Sigmoid colon (tissue), 7 donors: ENCODE measurements around the gene MRPL2. TPM values are rescaled to one million over a fixed set of nuclear protein-coding genes. Genes with fewer than 3 reads are reported as not detected.
A peak's percentile ranks its signal among the peaks of the same experiment; 100 is the strongest.

Experiments
- DNase-seq: peaks from one replicate; pipeline ENCODE4 v3.0.0-alpha.2; 2019
- H3K27ac ChIP-seq, 4 donors: fragments of 200-600 bp; sonication (generic); one replicate each; pipeline ENCODE4 v1.5.1; 2016 to 2019; ENCODE audit warnings: mild to moderate bottlenecking in 1 of 4
- H3K27me3 ChIP-seq, 3 donors: fragments of 200-600 bp; sonication (generic); one replicate each; pipeline ENCODE4 v1.5.1; 2019; ENCODE audit warnings: mild to moderate bottlenecking in 1 of 3
- H3K36me3 ChIP-seq, 4 donors: fragments of 200-600 bp; sonication (generic); one replicate each; pipeline ENCODE4 v1.5.1; 2016 to 2019
- H3K4me1 ChIP-seq, 4 donors: fragments of 200-600 bp; sonication (generic); one replicate each; pipeline ENCODE4 v1.5.1; 2017 to 2019
- H3K4me3 ChIP-seq, 4 donors: fragments of 200-600 bp; sonication (generic); one replicate each; pipeline ENCODE4 v1.5.1; 2017 to 2019; ENCODE audit warnings: mild to moderate bottlenecking in 2 of 4, moderate library complexity in 1 of 4
- H3K9me3 ChIP-seq, 4 donors: fragments of 200-600 bp in 3 of 4; sonication (generic) in 3 of 4; one replicate each; pipeline versions ENCODE4 v1.5.1 to v1.6.1; 2013 to 2019
- EP300 ChIP-seq, 4 donors: sonication (generic); formaldehyde crosslinking; IDR thresholded peaks; one replicate each; pipeline ENCODE4 v1.6.1; 2017; ENCODE audit warnings: antibody characterized with exemption in 4 of 4
- POLR2A ChIP-seq, 2 donors: fragments of 450-650 bp; IDR thresholded peaks; one replicate each; pipeline ENCODE4 v1.6.1; 2016; ENCODE audit warnings: antibody characterized with exemption in 2 of 2, mild to moderate bottlenecking in 2 of 2, moderate library complexity in 2 of 2
- POLR2AphosphoS5 ChIP-seq, 4 donors: sonication (generic); formaldehyde crosslinking; IDR thresholded peaks; one replicate each; pipeline ENCODE4 v1.6.1; 2017; ENCODE audit warnings: antibody characterized with exemption in 4 of 4
- WGBS, 2 donors: extraction: QIAGEN DNeasy Blood & Tissue Kit; methylation state at CpG; one replicate each; pipeline ENCODE4 v1.1.7; 2013; 5-methylcytosine and 5-hydroxymethylcytosine counted together
- intact Hi-C: fragments of 100-400 bp; cut with DNase I; formaldehyde crosslinking; loops from one replicate; pipeline ENCODE4 v1.15.1; 2023
- polyA plus RNA-seq, 3 donors: library from polyadenylated mRNA; stranded (reverse); fragments of 200-250 nt; gene quantifications; one replicate each; pipeline ENCODE4 v1.2.3, GENCODE V29; 2013
- total RNA-seq, 4 donors: library from RNA; depleted of rRNA; stranded (reverse); fragments of >200 nt; gene quantifications; one replicate each; pipeline ENCODE4 v1.1.0, GENCODE V29; 2016
- TF ChIP-seq, protein P1 (sequence below), 4 experiments: fragments of 450-650 bp in 3 of 4; fragments of 200-600 bp in 1 of 4; IDR thresholded peaks; one replicate each; pipeline ENCODE4 v1.5.1; 2016 to 2019; ENCODE audit warnings: antibody characterized with exemption in 4 of 4, mild to moderate bottlenecking in 3 of 4, moderate library complexity in 2 of 4
- donor health status: healthy with polysubstance abuse.
- donor health status: Bipolar disorder and iron deficiency.
- donor health status: healthy.

MRPL2 gene
- total and polyA plus RNA-seq, 7 donors, result 14.1 to 70.2 (median 25.7) TPM

DNA sequence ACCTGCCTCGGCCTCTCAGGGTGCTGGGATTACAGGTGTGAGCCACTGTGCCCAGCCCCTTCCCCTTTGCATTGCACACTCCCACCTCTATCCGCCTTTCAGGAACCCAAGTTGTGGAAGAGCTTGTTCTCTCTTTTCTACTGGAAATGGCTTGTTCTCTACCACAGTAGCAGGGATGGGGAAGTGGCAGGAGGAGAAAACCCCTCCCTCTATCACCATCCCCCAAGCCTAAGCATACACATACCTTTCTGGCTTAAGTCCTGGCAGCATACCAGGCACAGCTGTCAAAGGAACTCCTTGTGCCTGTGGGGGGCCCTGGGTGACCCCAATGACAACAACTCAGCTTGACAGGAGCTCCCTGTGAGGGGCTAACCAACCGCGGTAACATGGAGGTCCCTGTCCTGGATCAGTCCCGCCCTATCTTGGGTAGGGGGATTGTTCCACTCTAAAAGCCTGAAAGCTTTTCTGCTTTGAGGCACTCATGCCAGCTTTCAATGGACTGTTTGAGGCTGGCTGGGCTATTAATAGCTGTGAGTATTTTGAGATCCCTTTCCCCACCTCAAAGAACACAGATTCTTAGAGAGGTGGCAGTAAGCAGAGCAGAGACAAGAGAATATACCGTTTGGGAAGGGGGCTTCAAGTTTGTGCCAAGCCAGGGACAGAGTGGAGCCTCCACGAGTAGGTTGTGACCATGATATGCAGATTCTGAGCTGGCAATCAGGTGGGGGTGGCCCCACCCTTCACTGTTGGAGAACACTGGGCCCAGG, 42.9 kb downstream of the MRPL2 start:
- intact Hi-C loops, result no loop called here
- Histone ChIP-seq H3K36me3 (peaks cover 20 to 50% (median 32%) of the 10 kb centered on the region in 4 donors), H3K4me1 (peaks cover 0 to 61% (median 51%) of the 10 kb centered on the region in 4 donors), H3K4me3 (peak overlapping the region in 1 of 4 donors; percentile 5), H3K27ac (peak overlapping the region in 3 of 4 donors; percentile 20 to 50 (median 23)), H3K9me3 (no peaks in the 10 kb centered on the region), H3K27me3 (no peaks in the 10 kb centered on the region)
- DNase-seq, result no peak
- WGBS, 2 donors, result 77 to 85% methylated on average over 7 of the region's 7 CpGs
- TF ChIP-seq POLR2AphosphoS5 (IDR thresholded peaks at IDR 0.05) (no peak), EP300 (IDR thresholded peaks at IDR 0.05) (no peak), POLR2A (IDR thresholded peaks at IDR 0.05) (no peak)
- TF ChIP-seq, protein P1, sequence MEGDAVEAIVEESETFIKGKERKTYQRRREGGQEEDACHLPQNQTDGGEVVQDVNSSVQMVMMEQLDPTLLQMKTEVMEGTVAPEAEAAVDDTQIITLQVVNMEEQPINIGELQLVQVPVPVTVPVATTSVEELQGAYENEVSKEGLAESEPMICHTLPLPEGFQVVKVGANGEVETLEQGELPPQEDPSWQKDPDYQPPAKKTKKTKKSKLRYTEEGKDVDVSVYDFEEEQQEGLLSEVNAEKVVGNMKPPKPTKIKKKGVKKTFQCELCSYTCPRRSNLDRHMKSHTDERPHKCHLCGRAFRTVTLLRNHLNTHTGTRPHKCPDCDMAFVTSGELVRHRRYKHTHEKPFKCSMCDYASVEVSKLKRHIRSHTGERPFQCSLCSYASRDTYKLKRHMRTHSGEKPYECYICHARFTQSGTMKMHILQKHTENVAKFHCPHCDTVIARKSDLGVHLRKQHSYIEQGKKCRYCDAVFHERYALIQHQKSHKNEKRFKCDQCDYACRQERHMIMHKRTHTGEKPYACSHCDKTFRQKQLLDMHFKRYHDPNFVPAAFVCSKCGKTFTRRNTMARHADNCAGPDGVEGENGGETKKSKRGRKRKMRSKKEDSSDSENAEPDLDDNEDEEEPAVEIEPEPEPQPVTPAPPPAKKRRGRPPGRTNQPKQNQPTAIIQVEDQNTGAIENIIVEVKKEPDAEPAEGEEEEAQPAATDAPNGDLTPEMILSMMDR (IDR thresholded peaks at IDR 0.05), result no peak

DNA sequence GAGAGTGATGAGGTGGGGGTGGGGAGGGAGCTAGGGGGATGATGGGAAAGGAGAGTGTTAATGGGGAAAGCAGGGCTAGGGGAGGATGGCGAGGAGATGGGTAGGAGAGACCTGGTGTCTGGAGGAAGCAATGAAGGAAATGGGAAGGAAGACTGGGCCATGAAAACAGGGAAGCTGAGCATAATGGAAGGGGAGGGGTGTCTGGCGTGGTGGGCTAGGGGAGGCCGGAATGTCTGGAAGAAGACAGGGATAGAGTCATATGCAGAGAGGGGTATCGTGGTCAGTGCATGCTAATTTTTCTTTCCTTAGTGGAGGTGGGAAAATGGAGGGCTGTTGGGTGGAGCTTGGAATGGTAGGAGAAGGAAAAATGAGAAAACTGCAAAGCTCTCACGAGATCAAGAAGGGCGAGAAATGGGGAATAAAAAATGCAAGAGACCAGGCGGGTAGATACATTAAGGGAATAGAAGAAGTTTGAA, 44.8 kb downstream of the MRPL2 start:
- TF ChIP-seq POLR2AphosphoS5 (IDR thresholded peaks at IDR 0.05) (no peak), POLR2A (IDR thresholded peaks at IDR 0.05) (no peak), EP300 (IDR thresholded peaks at IDR 0.05) (no peak)
- TF ChIP-seq, protein P1 (IDR thresholded peaks at IDR 0.05), result no peak
- H3K4me3 ChIP-seq, result peak overlapping the region; percentile 79 to 88 (median 85)
- H3K27ac ChIP-seq, result peak overlapping the region; percentile 78 to 86 (median 84)
- intact Hi-C loops, result loop anchor here (2.0 to 5.0 kb wide), 3 partner anchors 44 to 112 kb away; partner anchors contain the start of genes KLC4 and MRPL2
- peaks cover 31 to 55% (median 38%) of the 10 kb centered on the region in 4 donors for H3K36me3 ChIP-seq
- H3K27me3 ChIP-seq, result no peaks in the 10 kb centered on the region
- DNase-seq, result no peak
- WGBS, 2 donors, result 0 to 3% methylated on average over 7 of the region's 7 CpGs
- H3K9me3 ChIP-seq, result no peaks in the 10 kb centered on the region
- H3K4me1 ChIP-seq, result peaks cover 0 to 53% (median 42%) of the 10 kb centered on the region in 4 donors

DNA sequence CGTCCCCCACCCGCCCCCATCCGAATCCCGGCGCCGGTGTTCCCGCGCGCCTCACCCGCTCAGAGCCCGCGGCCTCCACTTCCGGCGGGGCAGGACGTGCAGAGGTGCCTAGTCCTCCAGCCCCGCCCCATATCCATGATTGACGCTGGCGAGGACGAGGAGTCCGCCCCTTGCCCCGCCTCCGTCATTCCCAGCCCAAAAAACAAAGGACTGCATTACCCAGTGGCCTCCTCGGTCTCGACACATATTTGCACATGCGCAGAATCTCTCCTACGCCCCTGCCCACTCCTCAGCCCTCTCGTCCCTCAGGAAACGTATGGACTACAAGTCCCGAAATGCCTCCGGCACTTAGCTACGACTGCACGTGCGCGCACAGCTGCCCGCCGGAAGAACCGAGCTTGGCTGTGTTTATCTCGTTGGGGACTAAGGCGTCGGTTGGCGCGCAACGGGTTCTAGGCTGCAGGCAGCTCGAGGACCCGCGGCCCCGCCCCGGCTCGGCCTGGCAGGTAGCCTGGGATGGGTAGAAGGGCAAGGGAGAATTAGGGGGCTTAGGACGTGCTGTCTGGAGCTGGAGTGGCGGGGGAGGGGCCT, 45.3 kb downstream of the MRPL2 start, which contains the start of the genes KLHDC3 and MEA1:
TSS of gene KLHDC3 (plus strand) at position 407 of the 591 bp plus-strand sequence. CDS start 2,944 bp downstream, outside the sequence.
TSS of gene MEA1 (minus strand) at position 104 of the 591 bp plus-strand sequence. CDS start 133 bp downstream, outside the sequence.
- H3K4me1 ChIP-seq, result peaks cover 0 to 53% (median 42%) of the 10 kb centered on the region in 4 donors

More for the DNA sequence above, 45.3 kb downstream of the MRPL2 start, which contains the start of the genes KLHDC3 and MEA1:
- peaks cover 27 to 55% (median 40%) of the 10 kb centered on the region in 4 donors for H3K36me3 ChIP-seq
- H3K4me3 ChIP-seq, result peak within 1 kb of the TSS; percentile 79 to 88 (median 85)
- DNase-seq, result peak; percentile 100
- intact Hi-C loops, result loop anchor here (2.0 to 5.0 kb wide), 5 partner anchors 29 to 129 kb away; partner anchors contain the start of genes KLC4, MRPL2 and PPP2R5D
- TF ChIP-seq POLR2A (IDR thresholded peaks at IDR 0.05) (peak in 1 of 2 donors; percentile 36), POLR2AphosphoS5 (IDR thresholded peaks at IDR 0.05) (peak; percentile 70 to 85 (median 76))
- TF ChIP-seq, protein P1 (IDR thresholded peaks at IDR 0.05), result no peak
- no peaks in the 10 kb centered on the region for H3K9me3 ChIP-seq
- H3K27me3 ChIP-seq, result no peaks in the 10 kb centered on the region
- peak within 1 kb of the TSS; percentile 83 to 86 (median 84) for H3K27ac ChIP-seq
- 0% methylated on average over 51 of the region's 51 CpGs for WGBS, 2 donors
